UCSD-AML1 (cell line): ENCODE results near the gene KRTAP10-3.
"Not testable (repeated sequence)": the region's sequence is repeated elsewhere in the genome, so short reads cannot be mapped to it uniquely, and the experiment has no call there.

Source experiments
- DNase-seq: peaks from one replicate; lab custom pipeline; 2025; ENCODE audit not compliant: unreplicated experiment; lab: John Stamatoyannopoulos, UW

Gene KRTAP10-3

DNA sequence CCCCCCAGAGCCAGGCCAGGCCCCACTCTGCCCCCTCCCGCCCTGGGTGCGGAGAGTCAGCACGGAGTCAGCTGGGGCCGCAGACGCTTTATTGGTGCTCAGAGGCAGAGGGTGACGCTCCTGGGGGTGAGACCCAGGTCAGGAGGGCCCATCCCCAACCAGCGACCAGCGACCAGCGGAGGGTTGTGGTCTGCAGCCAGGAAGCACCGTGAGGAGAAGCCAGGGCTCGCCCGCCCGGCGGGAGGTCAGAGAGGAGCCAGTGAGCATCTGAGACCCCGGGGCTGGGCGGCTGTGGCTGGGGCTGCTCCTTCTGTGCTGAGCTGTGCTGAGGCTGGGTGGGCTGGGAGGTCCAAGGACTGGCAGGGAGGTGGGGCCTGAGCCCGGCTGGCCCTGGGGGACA lies 8.3 kb downstream of the KRTAP10-3 start:
- DNase-seq = not testable (repeated sequence)

DNA sequence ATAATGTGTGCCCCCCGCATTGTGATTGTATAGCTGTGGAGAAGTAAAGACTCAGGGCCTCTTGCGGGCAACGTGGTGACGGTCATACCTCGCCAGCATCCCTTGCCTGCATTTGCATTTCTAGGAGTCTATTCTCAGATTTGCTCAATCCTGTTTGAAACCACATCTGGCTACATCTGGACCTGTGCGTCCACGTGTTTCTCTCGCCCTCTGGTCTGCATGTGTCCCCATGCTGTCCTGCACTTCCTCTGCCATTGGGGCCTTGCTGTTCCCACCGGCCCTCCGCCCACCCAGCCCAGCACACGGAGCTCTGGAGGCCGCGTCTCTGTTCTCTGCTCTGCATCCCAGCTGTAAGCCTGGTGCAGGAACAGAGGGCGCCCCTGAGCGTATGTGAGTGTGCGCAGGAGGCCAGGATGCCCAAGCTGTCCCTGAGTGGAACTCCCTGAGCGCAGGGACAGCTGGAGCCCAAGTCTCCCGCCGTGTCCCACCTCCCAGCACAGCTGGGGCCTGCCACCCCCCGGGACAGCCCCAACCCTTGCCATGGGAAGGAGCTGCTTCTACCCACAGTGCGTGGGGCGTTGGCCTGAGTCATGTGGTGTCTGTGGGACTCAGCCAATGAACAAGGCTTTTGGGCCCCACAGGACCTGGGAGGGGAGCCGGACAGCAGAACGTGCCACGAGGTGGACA lies 8.9 kb downstream of the KRTAP10-3 start:
- DNase-seq = no peak

DNA sequence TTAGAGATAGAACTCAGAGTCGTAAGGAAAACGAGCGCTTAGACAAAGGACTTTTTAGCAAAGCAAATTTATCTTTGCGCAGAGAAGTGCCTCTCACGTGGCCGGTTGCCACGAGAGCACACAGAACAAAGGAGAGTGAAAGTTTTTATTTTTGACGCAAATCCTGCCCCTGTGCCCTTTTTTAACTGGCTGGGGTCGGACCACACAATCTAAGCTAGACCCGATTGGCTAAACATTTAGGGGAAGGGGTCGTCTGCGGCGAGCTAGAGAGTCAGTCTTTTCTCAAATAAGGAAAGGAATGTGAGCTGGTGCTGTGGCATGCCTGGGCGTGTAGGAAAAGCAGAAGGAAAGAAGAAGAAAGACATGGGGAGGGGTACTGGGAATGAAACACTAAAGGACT lies 9.7 kb downstream of the KRTAP10-3 start:
- no peak for DNase-seq

DNA sequence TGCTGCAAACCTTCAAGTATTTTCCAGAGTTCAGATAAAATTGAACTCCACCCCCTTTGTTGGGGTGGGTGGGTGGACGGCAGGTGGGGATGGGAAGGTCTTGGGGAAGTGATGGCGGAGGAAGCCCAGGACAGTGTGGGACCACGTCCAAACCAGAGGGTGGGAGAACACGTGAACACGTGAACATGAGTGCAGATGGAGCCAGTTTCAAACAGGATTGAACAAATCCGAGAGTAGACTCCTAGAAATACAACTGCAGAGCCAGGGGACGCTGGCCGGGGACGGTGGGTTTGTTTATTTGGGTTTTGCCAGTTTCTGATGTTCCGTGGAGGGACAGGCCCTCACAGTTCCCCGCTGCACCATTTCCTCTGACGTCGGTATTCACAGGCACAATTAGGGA lies 10.2 kb downstream of the KRTAP10-3 start:
- no peak for DNase-seq

DNA sequence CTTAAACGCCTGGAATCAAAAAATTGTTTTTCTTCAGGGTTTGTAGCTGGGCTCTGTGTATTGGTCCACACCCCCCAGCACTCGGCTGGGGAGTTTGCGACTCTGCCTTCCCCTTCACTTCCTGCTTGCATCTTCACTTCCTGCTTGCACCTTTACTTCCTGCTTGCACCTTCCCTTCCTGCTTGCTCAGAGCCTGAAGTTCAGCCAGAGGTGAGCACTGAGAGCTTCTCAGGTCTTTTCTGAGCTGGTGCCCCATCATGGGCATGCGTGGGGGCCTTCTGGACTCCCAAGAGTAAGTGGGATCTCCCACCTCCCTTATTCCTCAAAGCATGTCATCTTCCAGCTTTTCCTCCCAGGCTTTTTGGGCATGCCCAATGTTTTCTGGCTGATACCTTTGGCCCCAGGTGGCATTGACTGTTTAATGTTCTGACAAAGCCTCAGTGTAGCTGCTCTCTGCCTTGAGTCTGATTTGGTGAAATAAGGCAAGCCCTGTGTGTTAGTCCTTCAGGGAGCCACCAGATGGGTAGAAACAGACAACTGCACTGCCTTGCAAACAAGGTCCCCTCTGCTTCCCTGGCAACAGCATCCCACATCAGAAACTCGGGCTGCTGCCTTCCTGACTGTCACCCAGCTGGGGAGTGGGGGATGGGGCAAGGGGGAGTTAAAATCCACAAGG lies 10.8 kb downstream of the KRTAP10-3 start:
- no peak for DNase-seq

DNA sequence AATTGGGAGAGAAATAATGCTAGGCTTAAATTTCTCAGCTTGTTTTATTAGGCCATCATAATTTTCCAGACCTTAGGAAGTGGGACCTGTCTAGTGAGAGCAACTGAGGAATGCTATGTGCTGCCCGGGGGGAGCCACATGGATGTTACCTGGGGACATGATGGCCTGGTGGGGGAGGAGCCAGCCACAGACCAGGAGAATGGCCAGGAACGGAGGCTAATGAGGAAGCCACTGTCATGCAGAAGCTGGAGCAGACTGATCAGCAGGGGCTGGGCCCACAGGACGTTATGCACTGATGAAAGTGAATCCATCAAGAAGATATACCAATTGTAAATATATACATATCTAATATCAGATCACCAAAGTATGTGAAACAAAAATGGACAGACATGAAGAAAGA lies 14.0 kb downstream of the KRTAP10-3 start:
- no peak for DNase-seq

DNA sequence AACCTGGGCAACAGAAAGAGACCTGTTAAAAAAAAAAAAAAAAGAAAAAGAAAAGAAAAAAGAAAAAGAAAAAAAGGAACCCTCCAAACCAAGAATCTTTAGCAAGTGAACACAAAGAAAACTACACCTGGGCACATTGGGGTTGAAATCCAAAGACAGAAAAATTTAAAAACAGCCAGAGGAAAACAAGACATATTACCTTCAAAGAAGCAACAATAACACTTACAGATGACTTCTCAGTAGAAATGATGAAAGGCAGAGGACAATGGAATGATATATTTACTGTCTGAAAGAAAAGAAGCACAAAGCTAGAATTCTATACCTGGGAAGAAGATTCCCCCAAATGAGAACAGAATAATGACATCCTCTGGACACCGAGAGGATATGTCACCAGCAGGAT lies 15.9 kb downstream of the KRTAP10-3 start:
- DNase-seq = no peak

DNA sequence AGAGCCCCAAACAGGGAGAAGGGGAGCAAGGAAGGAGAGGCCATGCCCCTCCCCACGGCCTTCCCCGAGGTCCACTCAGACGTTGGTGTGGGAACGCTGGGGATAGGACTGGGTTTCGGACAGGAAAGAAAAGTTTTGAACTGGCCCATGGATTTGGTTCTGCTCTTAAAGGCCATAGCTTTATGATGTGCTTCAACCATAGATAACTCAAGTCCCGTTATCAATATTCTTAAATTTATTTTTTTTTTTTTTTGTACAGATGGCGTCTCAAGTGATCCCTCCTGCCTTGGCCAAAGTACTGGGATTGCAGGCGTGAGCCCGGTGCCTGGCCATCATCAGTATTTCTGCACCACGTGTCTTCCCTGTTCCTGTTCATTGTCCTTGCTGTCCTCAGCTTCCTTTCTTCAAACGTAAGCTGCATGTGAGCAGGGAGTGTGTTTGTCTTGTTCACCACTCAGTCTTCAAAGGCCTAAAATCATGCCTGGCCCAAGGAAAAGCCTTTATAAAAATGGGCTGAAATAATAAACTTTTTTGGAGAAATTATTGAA lies 17.8 kb downstream of the KRTAP10-3 start:
- DNase-seq = no peak

DNA sequence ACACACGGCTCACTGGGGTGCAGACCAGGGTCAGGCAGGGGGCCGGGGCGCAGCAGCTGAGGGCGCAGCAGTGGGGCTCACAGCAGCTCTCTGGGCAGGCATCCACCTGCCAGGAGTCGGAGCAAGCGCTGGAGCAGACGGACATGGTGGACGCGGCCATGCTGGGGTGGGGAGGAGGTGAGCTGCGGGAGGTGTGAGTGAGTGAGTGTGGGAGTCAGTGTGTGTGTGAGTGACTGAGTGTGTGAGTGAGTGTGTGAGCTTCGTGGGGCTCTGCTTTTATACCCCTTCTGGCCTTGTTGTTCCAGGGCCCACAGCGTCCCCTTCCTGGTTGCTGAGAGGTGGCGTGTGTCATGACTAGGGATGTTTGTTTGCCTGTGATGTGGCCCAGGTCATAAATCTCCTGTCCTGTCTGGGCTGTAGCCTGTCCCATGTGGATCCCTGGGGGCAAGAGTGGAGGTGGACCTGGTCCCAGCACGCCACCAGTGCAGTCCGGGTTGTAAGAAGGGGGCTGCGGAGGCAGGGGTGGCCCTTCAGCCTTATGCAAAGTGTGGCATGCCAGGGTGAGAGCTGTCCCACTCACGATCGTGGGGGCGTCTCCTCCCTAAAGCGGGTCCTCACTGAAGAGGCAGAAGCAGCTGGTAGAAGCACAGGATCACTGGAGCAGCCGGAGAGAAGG lies 18.5 kb downstream of the KRTAP10-3 start, which contains the start of gene KRTAP10-1:
Gene KRTAP10-1, minus strand, starts transcription at position 205 of the 676 bp plus-strand sequence. Its CDS starts 45 bp downstream, at position 160.
- DNase-seq = no peak

DNA sequence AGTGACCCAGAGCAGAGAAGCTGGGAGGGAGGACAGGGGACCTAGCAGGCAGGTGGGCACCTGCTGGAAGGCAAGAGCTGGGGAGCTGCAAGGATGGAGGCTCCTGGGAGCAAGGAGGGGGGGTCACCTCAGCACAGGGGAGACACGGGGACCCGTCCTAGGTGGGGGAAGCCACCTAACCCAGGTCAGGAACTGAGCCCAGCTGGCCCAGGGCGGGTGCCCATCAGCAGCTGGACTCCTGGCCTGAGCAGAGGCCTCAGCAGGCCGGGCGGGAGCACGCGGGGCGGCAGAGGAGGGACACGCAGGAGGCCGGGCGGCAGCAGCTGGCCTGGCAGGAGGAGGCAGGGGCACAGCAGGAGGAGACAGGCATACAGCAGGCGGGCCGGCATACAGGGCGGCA lies 19.5 kb downstream of the KRTAP10-3 start:
- no peak for DNase-seq

DNA sequence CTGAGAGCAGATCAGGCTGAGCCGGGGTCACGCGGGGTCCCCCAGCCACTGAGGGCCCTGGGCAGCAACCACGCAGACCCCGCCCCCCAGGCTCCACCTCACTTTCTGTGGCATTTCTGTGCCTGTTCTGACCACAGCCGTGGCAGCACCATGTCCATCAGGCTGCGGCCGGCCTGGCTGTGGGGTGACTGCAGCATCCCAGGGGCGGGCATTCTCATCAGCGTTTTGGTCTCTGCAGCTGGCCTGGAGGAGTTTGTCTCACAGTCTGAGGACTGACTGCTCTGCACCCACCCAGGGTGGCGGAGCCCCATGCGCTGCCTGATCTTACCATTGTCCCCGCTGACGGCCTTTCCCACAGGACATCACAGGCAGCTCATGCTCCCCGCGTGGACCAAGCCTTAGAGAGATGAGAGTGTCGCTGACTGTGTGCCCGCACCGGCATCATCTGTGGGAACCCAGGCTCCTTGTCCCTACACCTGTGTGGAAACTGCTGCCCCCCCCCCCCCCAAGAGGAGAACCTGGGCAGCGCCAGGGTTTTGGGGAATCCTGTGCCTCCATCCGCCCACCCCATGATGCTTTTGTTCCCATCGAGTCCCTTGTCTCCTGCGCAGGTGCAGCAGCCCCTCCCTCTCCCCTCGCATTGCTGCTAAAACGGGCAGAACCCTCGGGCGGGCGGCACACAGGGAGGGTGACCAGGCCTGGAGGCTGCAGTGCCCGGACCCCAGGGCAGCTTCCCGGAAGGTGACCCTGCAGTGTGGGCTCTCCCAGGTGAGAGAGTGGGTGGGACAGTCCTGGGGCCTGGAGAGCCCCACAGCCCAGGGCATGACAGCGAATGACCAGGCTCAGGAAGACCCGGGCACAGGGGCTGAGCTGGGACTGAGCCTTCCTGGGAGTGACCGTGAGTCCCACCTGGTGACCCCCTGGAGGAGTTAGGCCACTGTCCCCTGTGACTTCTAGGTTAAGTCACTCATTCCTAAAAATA lies 20.4 kb downstream of the KRTAP10-3 start:
- no peak for DNase-seq

DNA sequence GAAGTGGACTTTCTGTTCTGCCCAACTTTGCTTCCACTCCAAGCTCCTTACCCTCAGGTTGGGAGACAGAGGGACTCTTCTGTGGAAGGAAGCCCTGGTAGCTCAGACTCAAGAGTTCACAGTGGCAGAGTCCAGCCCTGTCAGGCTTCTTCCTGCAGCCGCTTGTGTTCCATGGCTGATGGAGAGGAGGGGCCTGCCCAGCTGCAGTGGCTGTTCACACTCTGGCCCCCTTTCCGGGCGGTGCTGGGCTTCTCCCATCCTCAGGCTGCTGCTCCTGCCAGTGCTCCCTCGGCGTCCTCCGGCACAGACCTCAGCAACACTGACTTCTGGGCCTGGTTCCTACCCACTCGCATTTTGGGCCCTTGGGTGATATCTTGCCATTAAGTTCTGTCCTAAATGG lies 22.6 kb downstream of the KRTAP10-3 start:
- DNase-seq = no peak

DNA sequence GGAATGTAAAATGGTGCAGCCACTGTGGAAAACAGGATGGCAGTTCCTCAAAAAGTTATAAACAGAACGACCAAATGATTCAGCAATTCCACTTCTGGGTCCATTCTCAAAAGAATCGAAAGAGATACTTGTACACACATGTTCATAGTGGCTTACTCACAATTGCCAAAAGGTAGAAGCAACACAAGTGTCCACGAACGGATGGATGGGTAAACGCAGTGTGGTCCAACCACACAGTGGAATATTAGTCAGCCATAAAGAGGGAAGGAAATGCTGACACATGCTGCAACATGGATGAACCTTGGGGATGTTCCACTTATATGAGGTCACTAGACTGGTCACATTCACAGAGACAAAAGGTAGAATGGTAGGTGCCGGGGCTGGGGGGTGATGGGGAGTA lies 23.9 kb downstream of the KRTAP10-3 start:
- no peak for DNase-seq

DNA sequence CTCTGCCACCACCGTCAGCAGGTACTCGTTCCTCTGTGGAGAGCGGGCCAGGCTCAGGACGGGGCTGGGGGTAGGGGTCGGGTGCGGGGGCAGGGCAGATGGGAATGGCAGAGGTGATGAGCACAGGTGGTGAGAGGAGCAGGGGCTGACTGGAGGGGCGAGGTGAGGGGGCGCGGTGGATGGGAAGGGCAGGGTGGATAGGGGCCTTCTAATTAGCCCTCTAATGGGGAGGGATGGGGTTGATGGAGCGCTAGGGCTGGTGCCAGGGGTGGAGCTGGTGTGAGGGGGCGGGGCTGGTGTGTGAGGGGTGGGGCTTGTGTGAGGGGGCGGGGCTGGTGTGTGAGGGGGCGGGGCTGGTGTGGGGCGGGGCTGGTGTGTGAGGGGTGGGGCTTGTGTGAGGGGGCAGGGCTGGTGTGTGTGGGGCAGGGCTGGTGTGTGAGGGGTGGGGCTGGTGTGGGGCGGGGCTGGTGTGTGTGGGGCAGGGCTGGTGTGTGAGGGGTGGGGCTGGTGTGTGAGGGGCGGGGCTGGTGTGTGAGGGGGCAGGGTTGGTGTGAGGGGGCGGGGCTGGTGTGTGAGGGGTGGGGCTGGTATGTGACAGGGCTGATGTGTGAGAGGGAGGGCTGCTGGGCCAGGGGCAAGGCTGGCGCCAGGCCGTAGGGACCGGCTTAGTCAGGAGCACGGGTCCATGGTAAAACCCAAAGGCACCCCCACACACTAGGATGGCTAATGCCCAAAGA lies 24.5 kb downstream of the KRTAP10-3 start:
- DNase-seq = no peak

DNA sequence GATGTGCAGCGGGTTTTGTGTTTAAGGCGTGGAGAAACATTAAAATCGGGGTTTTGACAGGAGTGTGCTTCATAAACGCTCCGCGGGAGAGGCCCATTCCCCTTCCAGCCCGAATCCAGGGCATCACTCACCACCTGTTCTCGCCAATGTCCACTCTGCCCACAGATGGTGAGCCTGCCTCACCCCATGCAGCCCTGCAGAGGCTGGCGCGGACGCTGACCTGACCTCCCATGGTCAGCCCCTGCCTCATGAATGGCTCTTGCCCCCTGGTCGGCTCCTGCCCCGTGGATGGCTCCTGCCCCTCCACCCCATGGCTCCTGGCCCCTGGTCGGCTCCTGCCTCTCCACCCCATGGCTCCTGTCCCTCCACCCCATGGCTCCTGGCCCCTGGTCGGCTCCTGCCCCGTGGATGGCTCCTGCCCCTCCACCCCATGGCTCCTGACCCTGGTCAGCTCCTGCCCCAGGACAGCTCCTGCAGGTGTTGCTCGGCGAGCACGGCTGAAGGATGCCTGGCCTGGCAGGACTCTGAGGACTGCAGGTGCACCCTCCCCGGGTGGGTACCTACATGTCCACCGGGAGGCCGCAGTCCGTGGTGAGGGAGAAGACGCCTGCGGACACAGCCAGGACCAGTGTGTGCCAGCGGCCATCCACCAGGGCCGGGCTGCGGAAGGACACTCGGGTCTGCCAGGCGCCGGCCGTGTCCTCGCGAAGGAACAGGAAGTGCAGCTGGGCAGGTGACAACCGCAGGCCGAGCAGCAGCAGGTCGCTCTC lies 25.3 kb downstream of the KRTAP10-3 start:
- DNase-seq = no peak

DNA sequence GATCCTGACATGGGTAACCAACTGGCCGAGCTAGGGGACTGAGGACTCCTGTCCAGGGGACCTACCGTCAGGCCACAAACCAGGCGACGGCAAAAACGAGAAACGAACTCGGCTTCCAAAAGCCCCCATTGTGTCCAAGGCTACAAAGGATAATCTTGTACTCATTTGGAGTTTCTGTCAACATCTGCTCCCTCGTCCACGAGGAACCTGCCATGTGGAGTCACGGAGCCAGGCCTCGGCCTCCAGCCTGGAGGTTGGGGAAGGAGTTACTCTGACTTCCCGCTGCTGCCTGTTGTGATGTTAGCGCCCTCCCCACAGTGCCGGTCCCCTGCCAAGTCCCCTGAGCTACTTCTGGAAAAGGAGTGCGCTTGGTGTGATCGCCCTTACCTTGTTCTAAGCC lies 25.9 kb downstream of the KRTAP10-3 start:
- DNase-seq = no peak

DNA sequence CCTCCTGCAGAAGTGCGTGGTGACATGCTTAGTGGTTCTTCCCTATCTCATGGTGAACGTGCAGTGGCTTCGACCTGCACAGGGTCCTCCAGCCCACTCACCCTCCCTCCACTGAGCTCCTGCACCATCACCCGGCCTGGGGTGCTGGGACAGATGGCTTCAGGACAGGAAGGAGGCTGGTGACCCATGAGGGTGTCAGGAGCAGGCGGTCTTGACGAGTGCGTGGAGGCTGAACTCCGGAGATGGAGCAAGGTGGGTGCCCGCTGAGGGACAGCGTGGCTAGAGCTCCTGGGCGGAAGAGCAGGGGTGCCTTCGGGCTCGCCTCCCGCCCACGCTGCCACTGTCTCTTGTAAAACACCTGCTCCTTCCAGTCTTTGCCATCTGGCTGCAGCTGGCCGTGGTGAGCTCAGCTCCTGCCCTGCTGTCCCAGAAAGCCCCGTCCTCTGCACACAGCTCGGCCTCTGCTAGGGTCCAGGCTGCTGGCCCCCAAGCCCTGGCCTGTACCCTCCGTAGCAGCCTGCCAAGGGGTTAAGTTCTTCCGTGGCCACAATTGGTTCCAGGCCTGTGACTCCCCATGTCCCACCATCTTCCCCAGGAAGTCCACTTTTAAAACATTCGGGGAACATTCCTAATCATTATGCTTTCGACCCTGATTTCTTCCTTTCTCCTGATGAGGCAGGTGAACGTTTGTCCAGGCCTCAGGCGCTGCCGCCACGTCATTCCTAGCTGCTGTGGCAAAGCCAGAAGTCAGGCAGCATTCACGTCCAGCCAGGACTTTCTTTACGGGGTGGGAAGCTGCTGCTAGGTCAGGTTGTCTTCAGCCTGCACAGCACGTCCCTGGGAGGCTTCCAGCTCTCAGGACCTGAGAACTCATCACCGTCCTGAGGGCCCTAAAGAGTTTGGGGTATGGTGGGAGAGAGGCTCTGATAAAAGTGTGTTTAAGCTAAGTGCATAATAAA lies 26.7 kb downstream of the KRTAP10-3 start:
- no peak for DNase-seq
